Suprapubic skin (tissue), 4 donors: ENCODE measurements around the gene LOXHD1.

Source experiments
- CTCF ChIP-seq, 2 donors: fragments of 200-600 bp in 1 of 2; fragments of 450-650 bp in 1 of 2; sonication (generic) in 1 of 2; IDR thresholded peaks; one replicate each; pipeline ENCODE4 v1.5.1; 2016 to 2019; ENCODE audit warnings: antibody characterized with exemption in 2 of 2, mild to moderate bottlenecking in 1 of 2, moderate library complexity in 1 of 2
- EP300 ChIP-seq: sonication (generic); formaldehyde crosslinking; IDR thresholded peaks from one replicate; pipeline ENCODE4 v1.6.1; 2017; ENCODE audit warnings: antibody characterized with exemption
- POLR2A ChIP-seq, 2 donors: fragments of 450-650 bp; IDR thresholded peaks; one replicate each; pipeline ENCODE4 v1.6.1; 2017; ENCODE audit warnings: antibody characterized with exemption in 2 of 2, mild to moderate bottlenecking in 2 of 2, moderate library complexity in 2 of 2
- POLR2AphosphoS5 ChIP-seq, 3 donors: sonication (generic); formaldehyde crosslinking; IDR thresholded peaks; one replicate each; pipeline ENCODE4 v1.6.1; 2017; ENCODE audit warnings: antibody characterized with exemption in 3 of 3

GRCh38 chr18:46636040-46636630 is 20.9 kb downstream of the LOXHD1 start:
- no peak for TF ChIP-seq CTCF (IDR thresholded peaks at IDR 0.05)
- no peak for TF ChIP-seq POLR2A (IDR thresholded peaks at IDR 0.05)
- TF ChIP-seq POLR2AphosphoS5 (IDR thresholded peaks at IDR 0.05) = no peak
- no peak for TF ChIP-seq EP300
